SK-N-SH treated with all-trans-retinoic acid at 6 μM for 48 hours (cell line): ENCODE results near the gene POU2F1.

Experiments used
- ESRRG ChIP-seq: fragments of 250-450 bp; sonication (Bioruptor Pico); IDR thresholded peaks from 2 replicates; pipeline ENCODE4 v1.6.1; 2021; ENCODE audit warnings: mild to moderate bottlenecking
- ISL1 ChIP-seq: fragments of 250-450 bp; sonication (Bioruptor Pico); IDR thresholded peaks from 2 replicates; pipeline ENCODE4 v2.1.2; 2022; ENCODE audit warnings: mild to moderate bottlenecking, moderate library complexity
- OSR1 ChIP-seq: fragments of 250-450 bp; sonication (Bioruptor Pico); IDR thresholded peaks from 2 replicates; pipeline ENCODE4 v1.8.0; 2022; ENCODE audit warnings: moderate library complexity, mild to moderate bottlenecking, inconsistent platforms
- PATZ1 ChIP-seq: fragments of 250-450 bp; sonication (Bioruptor Pico); IDR thresholded peaks from 2 replicates; pipeline ENCODE4 v1.8.0; 2020; ENCODE audit warnings: mild to moderate bottlenecking, moderate library complexity, borderline replicate concordance
- RARB ChIP-seq: fragments of 250-450 bp; sonication (Bioruptor Pico); IDR thresholded peaks from 2 replicates; pipeline ENCODE4 v1.8.0; 2021; ENCODE audit warnings: mild to moderate bottlenecking, moderate library complexity
- ZFP3 ChIP-seq: fragments of 250-450 bp; sonication (Bioruptor Pico); IDR thresholded peaks from 2 replicates; pipeline ENCODE4 v1.5.0; 2020; ENCODE audit warnings: mild to moderate bottlenecking, moderate library complexity

GRCh38 chr1:167274061-167274460, 53.4 kb downstream of the POU2F1 start:
- no peak for TF ChIP-seq OSR1
- TF ChIP-seq PATZ1 (CRISPR knock-in tag) = no peak
- no peak for TF ChIP-seq ESRRG (CRISPR knock-in tag)
- TF ChIP-seq ZFP3 (CRISPR knock-in tag) = no peak
- TF ChIP-seq RARB = no peak
- no peak for TF ChIP-seq ISL1 (CRISPR knock-in tag)
